Panc1 (cell line): ENCODE measurements around the gene VKORC1. TPM values are rescaled to one million over a fixed set of nuclear protein-coding genes. Genes with fewer than 3 reads are reported as not detected.

ENCODE experiments used
- ATAC-seq: fragments of 200-7000 bp; cut with Tn5 transposase; 2 replicates; pipeline ENCODE4 v1.9.1; 2020; ENCODE audit warnings: mild to moderate bottlenecking, moderate library complexity
- BruUV-seq: library from RNA; stranded (reverse); fragments of 400-500 nt; replicated peaks from 2 replicates; lab custom pipeline; 2021; lab: Mats Ljungman, UMichigan
- CTCF ChIA-PET: fragments of 300-600 bp; sonication (Branson Sonifier 250); formaldehyde crosslinking; loops from one replicate; lab custom pipeline; 2022; ENCODE audit warnings: antibody characterized with exemption; lab: Charles Lee
- POLR2A ChIA-PET: fragments of 300-600 bp; sonication (Branson Sonifier 250); formaldehyde crosslinking; loops from one replicate; lab custom pipeline; 2022; ENCODE audit warnings: antibody characterized with exemption; lab: Charles Lee
- DNase-seq: peaks from one replicate; pipeline ENCODE4 v3.0.0-alpha.2; 2010; ENCODE audit warnings: low read depth, low spot score
- H3K27ac ChIP-seq: 2 replicates; pipeline ENCODE4 v1.5.1; 2011; ENCODE audit warnings: mild to moderate bottlenecking, low read length, inconsistent platforms
- H3K27me3 ChIP-seq: fragments of 200-500 bp; sonication (Bioruptor generic); 2 replicates; pipeline ENCODE4 v1.6.0; 2014; ENCODE audit warnings: low read length, inconsistent platforms; ENCODE audit not compliant: control insufficient read depth, insufficient read depth
- H3K36me3 ChIP-seq: fragments of 200-500 bp; sonication (Bioruptor generic); 2 replicates; pipeline ENCODE4 v1.5.1; 2014; ENCODE audit warnings: inconsistent platforms, mild to moderate bottlenecking, low read length, moderate library complexity; ENCODE audit not compliant: control insufficient read depth, insufficient read depth
- H3K4me1 ChIP-seq: 2 replicates; pipeline ENCODE4 v1.5.1; 2011; ENCODE audit warnings: inconsistent platforms, mild to moderate bottlenecking, low read length, moderate library complexity; ENCODE audit not compliant: control insufficient read depth, insufficient read depth
- H3K4me3 ChIP-seq, 2 experiments: 2 replicates each; pipeline ENCODE4 v1.5.1; 2011 to 2012; ENCODE audit warnings: low read depth in 2 of 2, low read length in 2 of 2, mild to moderate bottlenecking in 2 of 2, inconsistent platforms in 1 of 2, moderate library complexity in 1 of 2
- H3K9me3 ChIP-seq: fragments of 200-500 bp; sonication (Bioruptor generic); 2 replicates; pipeline ENCODE4 v1.5.1; 2014; ENCODE audit warnings: low read depth, mild to moderate bottlenecking, inconsistent platforms, low read length, moderate library complexity; ENCODE audit not compliant: control insufficient read depth, insufficient read depth
- POLR2AphosphoS5 ChIP-seq: IDR thresholded peaks from 2 replicates; pipeline ENCODE4 v1.6.1; 2012; ENCODE audit warnings: mild to moderate bottlenecking, low read depth, low read length, moderate library complexity
- SIN3A ChIP-seq: IDR thresholded peaks from 2 replicates; pipeline ENCODE4 v1.6.1; 2012; ENCODE audit warnings: low read depth, mild to moderate bottlenecking, low read length, moderate library complexity, borderline replicate concordance; ENCODE audit not compliant: insufficient read depth
- TCF7L2 ChIP-seq: IDR thresholded peaks from 2 replicates; pipeline ENCODE4 v1.6.1; 2011; ENCODE audit warnings: mild to moderate bottlenecking, low read depth, low read length, inconsistent platforms
- in situ Hi-C: cut with HindIII; loops from 2 replicates; pipeline ENCODE4 v1.10.0; 2016; ENCODE audit warnings: low sequenced_read_pairs, low pct_unique_long_range_greater_than_20kb
- intact Hi-C: fragments of 100-400 bp; cut with micrococcal nuclease; formaldehyde crosslinking; loops from one replicate; pipeline ENCODE4 v1.10.0; 2022; ENCODE audit not compliant: unreplicated experiment
- total RNA-seq: library from RNA; stranded (reverse); gene quantifications from one replicate; pipeline ENCODE4 v1.2.1, GENCODE V29; 2021; ENCODE audit not compliant: unreplicated experiment
- TF ChIP-seq, protein P1 (sequence below), 2 experiments: IDR thresholded peaks; 2 replicates each; pipeline ENCODE4 v1.6.1; 2011 to 2012; ENCODE audit warnings: low read depth in 2 of 2, control low read depth in 1 of 2, low read length in 1 of 2, mild to moderate bottlenecking in 1 of 2, moderate library complexity in 1 of 2; ENCODE audit not compliant: insufficient read depth in 1 of 2
- TF ChIP-seq, protein P2 (sequence below): fragments of 450-650 bp; IDR thresholded peaks from 2 replicates; pipeline ENCODE4 v1.5.1; 2017; ENCODE audit warnings: mild to moderate bottlenecking

VKORC1 gene
- total RNA-seq, 1 experiment from 2014 or later: 109 TPM

DNA sequence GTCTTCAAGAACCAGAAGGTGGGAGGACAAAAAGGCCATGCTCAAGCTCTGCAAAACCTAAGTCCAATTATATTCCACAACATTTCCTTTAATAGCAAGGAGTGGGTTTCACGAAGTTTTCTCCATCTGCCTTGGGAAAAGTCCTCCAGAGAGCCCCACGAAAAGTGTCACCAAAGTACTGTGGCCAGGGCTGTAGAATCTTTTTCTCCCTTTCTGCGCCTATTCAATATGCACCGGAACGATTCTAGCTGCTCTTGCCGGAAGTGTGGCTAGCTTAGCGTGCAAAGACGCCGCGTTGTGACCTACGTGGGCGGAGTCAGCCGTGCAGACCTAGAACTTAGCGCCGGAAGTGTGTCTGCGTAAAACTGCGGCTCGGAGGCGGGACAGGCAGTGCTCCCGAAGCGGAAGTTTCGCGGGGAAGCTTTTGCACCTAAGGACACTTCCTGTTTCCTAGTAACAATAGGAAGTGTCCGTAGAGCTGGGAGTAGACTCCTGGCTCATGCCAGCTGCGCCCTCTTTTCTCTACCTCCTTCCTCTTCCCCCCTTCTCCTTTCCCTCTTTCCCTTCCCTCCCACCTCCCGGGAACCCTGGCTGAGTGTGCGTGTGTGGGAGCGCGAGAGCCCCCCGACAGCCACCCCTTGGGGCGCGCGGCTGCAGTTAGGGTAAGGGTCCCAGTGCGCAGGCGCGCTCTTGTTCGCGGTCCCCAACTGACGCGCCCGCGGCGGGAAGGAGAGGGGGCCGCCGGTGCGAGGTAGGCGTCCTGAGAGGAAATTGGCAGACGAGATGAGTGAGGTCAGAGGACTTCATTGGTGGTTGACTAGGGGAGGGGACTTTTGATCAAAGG, 20.4 kb downstream of the VKORC1 start, which contains the start of the genes ZNF646 and ZNF668:
TSS of gene ZNF646 (plus strand) at position 453 of the 844 bp plus-strand sequence. CDS start 1,903 bp downstream, outside the sequence.
TSS of gene ZNF668 (minus strand) at position 271 of the 844 bp plus-strand sequence. CDS start 9,781 bp downstream, outside the sequence.
- no peaks in the 10 kb centered on the region for H3K27me3 ChIP-seq
- H3K4me1 ChIP-seq: peaks cover 10% of the 10 kb centered on the region; the same call in 1 of the 2 replicates
- H3K4me3 ChIP-seq: peak within 1 kb of the TSS; percentile 99
- H3K9me3 ChIP-seq: no peaks in the 10 kb centered on the region
- in situ Hi-C loops: no loop called here
- peak within 1 kb of the TSS; percentile 97 for H3K27ac ChIP-seq
- BruUV-seq: no TSS peak
- peak; percentile 96 for DNase-seq
- intact Hi-C loops: loop anchor here (1.0 kb wide), 1 partner anchor 22 kb away; no protein-coding TSS in a partner anchor
- peak; percentile 93 for ATAC-seq
- peaks cover 10% of the 10 kb centered on the region for H3K36me3 ChIP-seq
- POLR2A ChIA-PET: interaction anchor here (0.6 kb wide), 1 partner anchor 108 kb away, joined by 7 read pairs; no protein-coding TSS in a partner anchor
- CTCF ChIA-PET: interaction anchor here (0.7 to 1.5 kb wide), 2 partner anchors 68 to 90 kb away, joined by 3 to 7 read pairs; no protein-coding TSS in a partner anchor
- TF ChIP-seq TCF7L2 (peak; percentile 69), SIN3A (peak; percentile 88; the same call in 1 of the 2 replicates), POLR2AphosphoS5 (peak; percentile 91)
- TF ChIP-seq, protein P1, sequence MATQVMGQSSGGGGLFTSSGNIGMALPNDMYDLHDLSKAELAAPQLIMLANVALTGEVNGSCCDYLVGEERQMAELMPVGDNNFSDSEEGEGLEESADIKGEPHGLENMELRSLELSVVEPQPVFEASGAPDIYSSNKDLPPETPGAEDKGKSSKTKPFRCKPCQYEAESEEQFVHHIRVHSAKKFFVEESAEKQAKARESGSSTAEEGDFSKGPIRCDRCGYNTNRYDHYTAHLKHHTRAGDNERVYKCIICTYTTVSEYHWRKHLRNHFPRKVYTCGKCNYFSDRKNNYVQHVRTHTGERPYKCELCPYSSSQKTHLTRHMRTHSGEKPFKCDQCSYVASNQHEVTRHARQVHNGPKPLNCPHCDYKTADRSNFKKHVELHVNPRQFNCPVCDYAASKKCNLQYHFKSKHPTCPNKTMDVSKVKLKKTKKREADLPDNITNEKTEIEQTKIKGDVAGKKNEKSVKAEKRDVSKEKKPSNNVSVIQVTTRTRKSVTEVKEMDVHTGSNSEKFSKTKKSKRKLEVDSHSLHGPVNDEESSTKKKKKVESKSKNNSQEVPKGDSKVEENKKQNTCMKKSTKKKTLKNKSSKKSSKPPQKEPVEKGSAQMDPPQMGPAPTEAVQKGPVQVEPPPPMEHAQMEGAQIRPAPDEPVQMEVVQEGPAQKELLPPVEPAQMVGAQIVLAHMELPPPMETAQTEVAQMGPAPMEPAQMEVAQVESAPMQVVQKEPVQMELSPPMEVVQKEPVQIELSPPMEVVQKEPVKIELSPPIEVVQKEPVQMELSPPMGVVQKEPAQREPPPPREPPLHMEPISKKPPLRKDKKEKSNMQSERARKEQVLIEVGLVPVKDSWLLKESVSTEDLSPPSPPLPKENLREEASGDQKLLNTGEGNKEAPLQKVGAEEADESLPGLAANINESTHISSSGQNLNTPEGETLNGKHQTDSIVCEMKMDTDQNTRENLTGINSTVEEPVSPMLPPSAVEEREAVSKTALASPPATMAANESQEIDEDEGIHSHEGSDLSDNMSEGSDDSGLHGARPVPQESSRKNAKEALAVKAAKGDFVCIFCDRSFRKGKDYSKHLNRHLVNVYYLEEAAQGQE (IDR thresholded peaks at IDR 0.05; ENCODE audit: insufficient read depth in 1 of 2, low read depth in 2 of 2, low read length in 1 of 2): 0 out of 4 replicates have a peak, but pooled peaks of 1 of the 2 experiments have one; percentile 44
- TF ChIP-seq, protein P2, sequence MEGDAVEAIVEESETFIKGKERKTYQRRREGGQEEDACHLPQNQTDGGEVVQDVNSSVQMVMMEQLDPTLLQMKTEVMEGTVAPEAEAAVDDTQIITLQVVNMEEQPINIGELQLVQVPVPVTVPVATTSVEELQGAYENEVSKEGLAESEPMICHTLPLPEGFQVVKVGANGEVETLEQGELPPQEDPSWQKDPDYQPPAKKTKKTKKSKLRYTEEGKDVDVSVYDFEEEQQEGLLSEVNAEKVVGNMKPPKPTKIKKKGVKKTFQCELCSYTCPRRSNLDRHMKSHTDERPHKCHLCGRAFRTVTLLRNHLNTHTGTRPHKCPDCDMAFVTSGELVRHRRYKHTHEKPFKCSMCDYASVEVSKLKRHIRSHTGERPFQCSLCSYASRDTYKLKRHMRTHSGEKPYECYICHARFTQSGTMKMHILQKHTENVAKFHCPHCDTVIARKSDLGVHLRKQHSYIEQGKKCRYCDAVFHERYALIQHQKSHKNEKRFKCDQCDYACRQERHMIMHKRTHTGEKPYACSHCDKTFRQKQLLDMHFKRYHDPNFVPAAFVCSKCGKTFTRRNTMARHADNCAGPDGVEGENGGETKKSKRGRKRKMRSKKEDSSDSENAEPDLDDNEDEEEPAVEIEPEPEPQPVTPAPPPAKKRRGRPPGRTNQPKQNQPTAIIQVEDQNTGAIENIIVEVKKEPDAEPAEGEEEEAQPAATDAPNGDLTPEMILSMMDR: no peak

DNA sequence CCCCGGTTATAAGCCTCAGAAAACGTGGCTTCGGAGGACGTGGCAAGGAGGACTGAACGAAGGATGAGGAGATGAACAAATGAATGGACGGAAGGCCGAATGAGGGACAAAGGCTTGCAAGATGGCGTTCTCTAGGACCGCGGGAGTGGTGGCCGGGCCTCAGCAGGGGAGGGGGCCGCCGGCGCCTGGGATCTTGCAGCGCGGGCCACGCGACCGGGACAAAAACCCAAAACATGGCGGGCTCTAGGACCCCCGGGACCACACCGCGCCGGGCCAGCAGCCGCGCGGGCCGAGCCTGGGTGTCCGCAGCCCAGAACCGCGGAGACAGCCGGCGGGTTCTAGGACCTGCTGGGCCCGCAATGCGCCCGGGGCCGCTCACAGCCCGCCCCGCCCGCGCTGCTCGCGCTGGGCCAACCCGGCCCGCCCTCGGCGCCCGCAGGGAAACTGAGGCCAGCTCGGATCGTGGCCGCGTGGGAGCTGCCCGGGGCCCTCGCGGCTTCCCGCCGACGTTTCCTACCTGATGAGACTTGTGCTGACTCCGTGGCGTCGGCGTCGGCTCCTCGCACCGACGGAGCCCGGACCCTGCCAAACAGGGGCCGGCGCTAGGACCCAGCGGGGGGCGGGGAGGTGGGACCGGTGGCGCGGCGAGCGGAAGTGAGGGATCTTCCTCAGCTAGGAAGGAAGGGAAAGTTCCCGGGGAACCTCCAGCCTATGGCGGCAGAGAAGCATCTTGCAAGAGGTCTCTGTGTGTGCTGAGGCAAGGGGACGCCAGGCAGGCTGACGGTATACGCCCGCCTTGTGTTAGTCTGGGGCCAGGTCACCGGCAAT, 21.2 kb downstream of the VKORC1 start:
- ATAC-seq: peak; percentile 89
- TF ChIP-seq SIN3A: no peak
- TF ChIP-seq POLR2AphosphoS5: peak; percentile 13; the same call in 1 of the 2 replicates
- BruUV-seq: no TSS peak
- intact Hi-C loops (no loop called here), in situ Hi-C loops (no loop called here)
- peaks cover 10% of the 10 kb centered on the region; the same call in 1 of the 2 replicates for H3K4me1 ChIP-seq
- peak; percentile 30 for DNase-seq
- no peaks in the 10 kb centered on the region for H3K9me3 ChIP-seq
- peaks cover 10% of the 10 kb centered on the region for H3K36me3 ChIP-seq
- H3K27ac ChIP-seq: peak overlapping the region; percentile 97
- peak overlapping the region; percentile 99 for H3K4me3 ChIP-seq
- ChIA-PET CTCF (interaction anchor here (1.5 kb wide), 1 partner anchor 89 kb away, joined by 3 read pairs; no protein-coding TSS in a partner anchor), POLR2A (interaction anchor here (0.6 kb wide), 1 partner anchor 107 kb away, joined by 7 read pairs; no protein-coding TSS in a partner anchor)
- no peaks in the 10 kb centered on the region for H3K27me3 ChIP-seq
